HG02763 (cell line): ENCODE measurements around the gene PGLYRP4.
"Not testable (repeated sequence)": the region's sequence is repeated elsewhere in the genome, so short reads cannot be mapped to it uniquely, and the experiment has no call there.

Experiments used
- ATAC-seq: cut with Tn5 transposase; IDR thresholded peaks from one replicate; pipeline ENCODE4 v1.9.1; 2021; ENCODE audit warnings: mild to moderate bottlenecking, moderate library complexity; ENCODE audit not compliant: unreplicated experiment

PGLYRP4 gene

GRCh38 chr1:153357076-153357852 lies 8.6 kb upstream of the PGLYRP4 start:
- no peak for ATAC-seq

GRCh38 chr1:153356392-153357075 lies 7.9 kb upstream of the PGLYRP4 start:
- no peak for ATAC-seq

GRCh38 chr1:153355445-153356071 lies 6.9 kb upstream of the PGLYRP4 start:
- ATAC-seq = no peak

GRCh38 chr1:153354515-153355193 lies 6.0 kb upstream of the PGLYRP4 start:
- ATAC-seq = no peak

GRCh38 chr1:153353226-153353947 lies 4.7 kb upstream of the PGLYRP4 start:
- no peak for ATAC-seq

- ATAC-seq = no peak
Observed at GRCh38 chr1:153352523-153352922, 3.9 kb upstream of the PGLYRP4 start.

GRCh38 chr1:153350321-153350957 lies 1.8 kb upstream of the PGLYRP4 start:
- ATAC-seq = no peak

- ATAC-seq = no peak
Observed at GRCh38 chr1:153349363-153350320, 1.0 kb upstream of the PGLYRP4 start.

- no peak for ATAC-seq
Observed at GRCh38 chr1:153347856-153348255, 785 bp downstream of the PGLYRP4 start.

GRCh38 chr1:153347049-153347448 lies 1.6 kb downstream of the PGLYRP4 start:
- not testable (repeated sequence) for ATAC-seq

- no peak for ATAC-seq
Observed at GRCh38 chr1:153346077-153346723, 2.4 kb downstream of the PGLYRP4 start.

GRCh38 chr1:153345187-153346076 lies 3.2 kb downstream of the PGLYRP4 start:
- no peak for ATAC-seq

- ATAC-seq = no peak
Observed at GRCh38 chr1:153344718-153345025, 4.0 kb downstream of the PGLYRP4 start.

- no peak for ATAC-seq
Observed at GRCh38 chr1:153343811-153344717, 4.6 kb downstream of the PGLYRP4 start.

- no peak for ATAC-seq
Observed at GRCh38 chr1:153343040-153343681, 5.5 kb downstream of the PGLYRP4 start.

- ATAC-seq = no peak
Observed at GRCh38 chr1:153342178-153342577, 6.5 kb downstream of the PGLYRP4 start.
